ENCODE measurements around the gene PRSS27.

Gene PRSS27

GRCh38 chr16:2701713-2702437, 18.1 kb downstream of the PRSS27 start:
- no peak overlapping the region for H3K4me3 ChIP-seq (ENCODE audit: low read length)
- no peak for DNase-seq (ENCODE audit: low read depth)

GRCh38 chr16:2701272-2701671, 18.8 kb downstream of the PRSS27 start:
- no peak for TF ChIP-seq CTCF (conservative IDR thresholded peaks at IDR 0.05; ENCODE audit: low read length)
- H3K4me3 ChIP-seq (ENCODE audit: low read length): no peak overlapping the region
- DNase-seq (ENCODE audit: low read depth): no peak

More at GRCh38 chr16:2701713-2702437, 18.1 kb downstream of the PRSS27 start:
- no peak for TF ChIP-seq CTCF (conservative IDR thresholded peaks at IDR 0.05; ENCODE audit: low read length)

GRCh38 chr16:2700786-2701185, 19.2 kb downstream of the PRSS27 start:
- DNase-seq (ENCODE audit: low read depth): no peak
- no peak for TF ChIP-seq CTCF (conservative IDR thresholded peaks at IDR 0.05; ENCODE audit: low read length)
- H3K4me3 ChIP-seq (ENCODE audit: low read length): no peak overlapping the region

GRCh38 chr16:2699791-2700600, 20.0 kb downstream of the PRSS27 start:
- no peak overlapping the region for H3K4me3 ChIP-seq (ENCODE audit: low read length)
- DNase-seq (ENCODE audit: low read depth): no peak
- TF ChIP-seq CTCF (conservative IDR thresholded peaks at IDR 0.05; ENCODE audit: low read length): no peak

- H3K4me3 ChIP-seq (ENCODE audit: low read length): no peak overlapping the region
- no peak for TF ChIP-seq CTCF (conservative IDR thresholded peaks at IDR 0.05; ENCODE audit: low read length)
- no peak for DNase-seq (ENCODE audit: low read depth)
These were observed 20.9 kb downstream of the PRSS27 start for GRCh38 chr16:2698965-2699750.

- no peak for DNase-seq (ENCODE audit: low read depth)
- TF ChIP-seq CTCF (conservative IDR thresholded peaks at IDR 0.05; ENCODE audit: low read length): no peak
These were observed 21.7 kb downstream of the PRSS27 start for GRCh38 chr16:2698103-2698870.

More at GRCh38 chr16:2698103-2698870, 21.7 kb downstream of the PRSS27 start:
- H3K4me3 ChIP-seq (ENCODE audit: low read length): no peak overlapping the region

Measured in AG10803 (cell line).